ENCODE results near the gene PIKFYVE.
"Not testable (repeated sequence)": the region's sequence is repeated elsewhere in the genome, so short reads cannot be mapped to it uniquely, and the experiment has no call there.

Gene PIKFYVE

DNA sequence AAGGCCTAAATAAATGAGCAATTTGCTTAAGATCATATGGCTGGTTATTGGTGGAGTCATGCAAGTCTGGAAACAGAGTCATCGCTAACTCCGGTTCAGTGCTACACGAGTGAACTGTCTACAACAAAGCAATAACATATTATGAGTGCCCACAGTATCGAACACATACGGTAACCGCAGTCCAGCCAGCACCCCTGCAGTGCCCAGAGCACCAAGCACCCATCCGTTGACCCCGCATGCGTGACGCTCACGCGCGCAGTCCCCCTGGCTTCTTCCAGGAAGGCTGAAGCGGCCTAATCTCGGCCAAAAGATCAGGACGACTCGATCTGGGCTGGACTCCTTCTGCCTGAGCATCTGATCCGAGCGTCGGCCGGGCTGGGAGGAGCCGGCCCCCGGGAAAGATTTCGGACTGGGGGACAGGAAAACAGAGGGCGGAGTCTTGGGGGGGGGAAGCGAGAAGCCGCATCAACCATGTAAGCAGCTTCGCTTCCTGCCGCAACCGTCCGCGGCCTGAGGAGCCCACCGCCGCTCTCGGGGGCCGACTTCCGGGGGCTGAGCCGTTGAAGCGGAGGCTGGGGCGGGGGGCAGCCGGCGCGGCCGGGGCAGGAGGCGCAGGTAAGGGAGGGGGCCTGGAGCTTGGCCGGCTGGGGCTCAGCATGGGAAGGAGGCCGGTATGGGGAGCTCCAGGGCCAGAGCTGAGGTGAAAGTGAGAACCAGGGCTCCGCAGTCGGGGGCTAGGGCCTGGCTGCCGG lies at the start of gene PIKFYVE:
TSS of gene PIKFYVE (plus strand) at position 455 of the 752 bp plus-strand sequence. CDS start 5,265 bp downstream, outside the sequence.
- peak; percentile 98 for DNase-seq

DNA sequence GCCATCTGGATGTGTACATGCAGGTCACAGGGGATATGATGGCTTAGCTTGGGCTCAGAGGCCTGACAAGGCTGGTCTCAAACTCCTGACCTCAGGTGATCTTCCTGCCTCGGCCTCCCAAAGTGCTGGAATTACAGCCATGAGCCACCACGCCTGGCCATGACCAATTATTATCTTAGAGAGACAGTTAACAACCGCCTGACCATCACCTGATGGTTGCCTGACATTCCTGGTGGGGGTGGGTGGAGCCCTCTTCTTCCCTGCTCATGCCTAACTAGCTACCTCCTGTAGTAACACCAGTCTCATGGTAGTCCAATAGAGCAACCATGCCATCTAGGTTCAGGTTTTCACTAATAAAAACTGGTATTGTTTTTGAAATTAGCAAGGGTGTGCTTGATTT lies 44.2 kb upstream of the PIKFYVE start:
- DNase-seq, result not testable (repeated sequence)

DNA sequence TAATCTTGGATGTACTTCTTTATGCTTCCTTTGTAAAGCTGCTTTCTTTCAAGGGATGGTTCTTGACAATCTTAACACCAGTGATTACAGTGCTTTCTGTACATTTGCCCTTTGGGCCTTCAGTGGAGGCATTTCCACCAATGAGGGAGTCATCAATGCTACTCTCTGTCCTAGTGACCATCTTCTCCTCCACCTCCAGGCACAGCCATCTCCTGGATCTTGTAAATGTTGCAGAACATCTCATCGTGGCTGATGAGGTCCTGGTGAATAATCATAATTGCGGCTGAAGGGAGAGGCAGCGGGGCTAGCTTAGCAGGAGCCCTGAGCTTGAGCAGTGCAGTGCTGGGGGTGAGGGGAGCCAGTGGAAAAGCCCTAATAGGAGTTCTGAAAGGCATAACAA lies 43.7 kb upstream of the PIKFYVE start:
- DNase-seq, result no peak

DNA sequence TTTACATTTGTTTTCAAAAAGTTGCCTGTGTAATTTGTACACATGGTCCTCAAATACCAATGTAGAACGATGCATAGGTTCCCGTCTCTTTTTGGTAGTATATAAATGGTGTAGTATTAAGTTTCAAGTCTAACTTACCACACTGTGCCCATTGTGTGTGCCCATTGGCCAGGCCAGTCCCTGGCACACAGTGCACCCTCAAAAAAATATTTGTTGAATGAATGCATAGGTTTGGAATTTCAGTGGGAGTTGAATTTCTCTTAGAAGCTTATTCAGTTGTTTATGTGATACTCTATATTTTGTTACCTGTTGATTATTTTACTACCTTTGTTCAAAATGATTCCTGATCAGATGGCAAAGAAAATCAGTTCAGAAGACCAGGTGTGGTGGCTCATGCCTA lies 41.3 kb upstream of the PIKFYVE start:
- no peak for DNase-seq

- DNase-seq, result no peak
Observed at GRCh38 chr2:208227581-208228232, 38.3 kb upstream of the PIKFYVE start.

- DNase-seq, result peak; percentile 12
Observed at GRCh38 chr2:208228476-208228875, 37.6 kb upstream of the PIKFYVE start.

GRCh38 chr2:208234786-208235185 lies 31.3 kb upstream of the PIKFYVE start:
- no peak for DNase-seq

- DNase-seq, result no peak
Observed at GRCh38 chr2:208235860-208236259, 30.2 kb upstream of the PIKFYVE start.

- no peak for DNase-seq
Observed at GRCh38 chr2:208239770-208240493, 26.1 kb upstream of the PIKFYVE start.

GRCh38 chr2:208240619-208241209 lies 25.3 kb upstream of the PIKFYVE start:
- no peak for DNase-seq

DNA sequence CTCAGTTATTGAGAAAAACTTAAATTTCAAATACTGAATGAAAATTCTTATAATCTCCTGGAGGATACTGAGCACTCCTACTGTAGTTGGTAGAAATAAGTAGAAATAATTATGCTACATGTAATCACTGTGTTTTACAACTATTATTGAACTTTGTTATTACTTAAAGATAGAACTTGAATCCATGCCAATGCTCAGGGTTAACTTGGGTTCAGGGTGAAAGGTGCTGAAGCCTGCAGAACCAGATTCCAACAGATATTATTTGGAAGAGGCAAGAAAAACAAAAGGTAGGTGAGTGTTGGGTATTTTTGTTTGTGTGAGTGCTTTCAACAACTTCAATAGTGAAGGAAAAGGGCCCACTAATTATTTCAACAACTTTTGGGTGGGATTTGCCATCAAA lies 21.6 kb upstream of the PIKFYVE start:
- DNase-seq, result no peak

DNA sequence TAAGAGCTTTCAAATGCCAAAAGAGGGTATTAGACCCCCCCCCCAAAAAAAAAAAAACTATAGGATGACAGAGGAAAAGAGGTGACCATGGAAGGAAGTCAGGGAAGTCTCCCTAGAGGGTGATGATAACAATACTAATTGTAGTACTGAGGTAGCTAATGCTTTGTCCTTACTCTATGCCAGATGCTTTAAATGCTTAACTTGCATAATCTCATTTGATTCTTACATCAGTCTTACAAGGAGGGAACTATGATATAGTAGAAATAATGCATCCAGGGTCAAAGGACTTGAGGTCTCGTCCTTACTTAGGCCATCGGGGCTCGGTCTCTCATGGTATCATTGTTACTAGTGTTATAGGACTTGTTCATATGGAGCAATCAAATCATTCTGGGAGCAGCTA lies 20.3 kb upstream of the PIKFYVE start:
- no peak for DNase-seq

GRCh38 chr2:208248601-208249000 lies 17.5 kb upstream of the PIKFYVE start:
- no peak for DNase-seq

DNA sequence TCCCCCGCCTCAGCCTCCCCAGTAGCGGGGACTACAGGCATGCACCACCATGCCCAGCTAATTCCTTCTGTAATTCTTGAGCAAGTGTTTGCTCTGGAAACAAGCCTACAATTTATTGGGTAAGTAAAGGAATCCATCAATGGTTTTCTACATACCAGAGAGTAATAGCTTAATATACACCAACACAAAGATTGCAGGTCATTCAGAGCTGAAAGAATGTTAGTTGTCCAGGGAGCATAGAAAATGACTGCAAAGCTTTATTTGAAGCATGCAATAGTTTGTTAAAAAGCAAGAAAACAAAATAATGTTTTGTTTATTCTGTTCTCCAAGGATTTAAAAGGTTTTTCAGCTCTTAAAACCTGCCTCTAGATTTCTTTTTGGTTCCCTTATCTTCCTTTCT lies 16.8 kb upstream of the PIKFYVE start:
- no peak for DNase-seq

DNA sequence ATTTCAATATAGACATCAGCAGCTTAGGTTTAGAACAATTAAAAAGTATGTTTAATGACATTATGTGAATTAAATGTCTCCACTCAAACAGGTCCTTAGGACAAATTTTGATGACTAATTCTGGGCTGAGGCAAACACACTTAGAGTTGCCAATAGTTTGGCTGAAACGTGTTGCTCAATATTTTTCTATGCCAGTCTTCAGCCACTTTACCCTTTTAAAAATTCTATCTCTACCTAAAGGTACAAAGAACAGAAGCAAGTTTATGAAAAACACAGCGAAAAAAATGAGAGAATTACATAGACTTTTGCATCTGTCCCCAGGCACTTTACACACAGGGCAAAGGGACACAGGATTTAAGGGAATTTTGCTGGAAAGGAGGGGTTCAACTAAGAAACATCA lies 15.7 kb upstream of the PIKFYVE start:
- no peak for DNase-seq

DNA sequence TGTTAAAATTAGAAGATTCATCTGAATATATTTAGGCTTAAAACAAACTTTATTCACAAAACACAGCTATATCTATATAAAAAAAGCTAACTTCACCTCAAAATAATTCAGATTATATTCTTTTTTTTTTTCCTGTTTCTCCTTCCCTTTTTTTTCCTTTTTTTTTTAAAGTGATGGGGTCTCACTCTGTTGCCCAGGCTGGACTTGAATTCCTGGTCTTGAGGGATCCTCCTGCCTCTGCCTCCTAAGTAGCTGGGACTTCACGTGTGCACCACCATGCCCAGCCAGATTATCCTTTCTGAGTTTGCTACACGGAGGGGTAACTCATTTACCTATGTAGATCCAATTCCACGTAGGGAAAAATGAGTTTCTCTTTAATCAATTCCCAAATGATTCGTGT lies 15.0 kb upstream of the PIKFYVE start:
- DNase-seq, result no peak

DNA sequence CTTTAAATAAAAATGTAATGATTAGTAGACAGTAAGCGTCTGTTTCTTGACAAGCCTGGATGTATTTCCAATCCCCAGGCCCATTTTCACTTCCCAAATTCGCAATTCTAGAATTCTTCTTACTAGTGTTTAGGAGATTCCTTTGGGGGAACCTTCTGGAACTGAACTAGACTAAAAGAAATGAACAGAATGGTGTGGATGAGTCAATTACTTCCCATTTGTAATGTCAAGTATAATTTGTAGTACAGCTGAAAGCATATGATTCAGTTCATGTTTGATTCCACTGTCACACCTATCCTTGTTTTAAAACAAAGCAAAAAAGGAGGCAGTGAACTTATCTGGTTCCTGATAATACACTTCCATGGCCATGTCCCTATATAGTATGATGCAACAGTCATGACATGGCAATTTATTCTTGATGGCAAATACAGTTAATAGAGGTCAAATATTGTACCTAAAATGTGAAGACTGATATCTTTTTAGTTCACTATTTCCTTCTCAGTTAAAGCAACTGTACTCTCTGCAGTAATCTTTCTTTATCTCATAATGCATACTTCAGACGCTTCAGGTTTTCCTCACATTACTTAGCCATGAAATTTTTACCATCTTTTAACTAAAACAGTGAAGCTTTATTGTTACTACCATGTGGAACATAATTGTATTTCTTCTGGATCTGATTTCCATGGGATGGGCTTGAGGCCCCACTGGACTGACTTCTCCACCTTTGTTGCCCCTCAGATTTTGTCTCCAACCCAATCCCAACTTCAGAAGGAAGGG lies 13.2 kb upstream of the PIKFYVE start:
- peak; percentile 78 for DNase-seq

- no peak for DNase-seq
Observed at GRCh38 chr2:208253600-208254117, 12.4 kb upstream of the PIKFYVE start.

- peak; percentile 96 for DNase-seq
Observed at GRCh38 chr2:208254118-208254870, 11.8 kb upstream of the PIKFYVE start.

GRCh38 chr2:208254871-208255556 lies 11.0 kb upstream of the PIKFYVE start, which contains the start of gene IDH1:
IDH1 (minus strand) TSS chr2:208255071; CDS start chr2:208251551, 3,520 bp downstream.
- DNase-seq, result peak; percentile 95

DNA sequence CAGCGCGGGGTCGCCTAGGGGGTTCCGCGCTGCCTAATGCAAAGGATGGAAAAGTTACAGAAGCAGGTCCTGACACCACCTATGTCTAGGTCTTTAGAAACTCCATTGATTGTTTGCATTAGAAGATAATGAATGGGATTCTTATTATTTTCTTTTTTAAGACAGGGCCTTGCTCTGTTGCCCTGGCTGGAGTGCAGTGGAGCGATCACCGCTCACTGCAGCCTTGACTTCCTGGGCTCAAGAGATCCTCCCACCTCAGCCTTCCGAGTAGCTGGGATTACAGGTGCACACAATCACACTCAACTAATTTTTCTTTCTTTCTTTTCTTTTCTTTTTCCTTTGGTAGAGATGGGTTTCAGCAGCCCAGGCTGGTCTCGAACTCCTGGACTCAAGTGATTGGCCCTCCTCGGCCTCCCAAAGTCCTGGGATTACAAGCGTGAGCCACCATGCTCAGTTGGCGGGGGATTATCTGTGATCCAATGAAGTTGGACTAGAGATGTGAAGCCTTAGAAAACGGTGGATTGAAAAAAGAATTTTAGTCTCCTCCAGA lies 10.4 kb upstream of the PIKFYVE start:
- no peak for DNase-seq

All from OCI-M1 (cell line).